Liver (tissue), 9 donors: ENCODE measurements around the gene KMT5B. TPM values are rescaled to one million over a fixed set of nuclear protein-coding genes. Genes with fewer than 3 reads are reported as not detected.

Experiments used
- DNase-seq: peaks from one replicate; pipeline ENCODE4 v3.0.0-alpha.2; 2017; ENCODE audit warnings: low spot score
- H3K27ac ChIP-seq, 2 donors: one replicate each; pipeline ENCODE4 v1.7.0; 2013; ENCODE audit warnings: inconsistent platforms in 2 of 2, low read length in 2 of 2, control low read depth in 1 of 2, low read depth in 1 of 2, mild to moderate bottlenecking in 1 of 2
- H3K27me3 ChIP-seq, 4 donors: one replicate each; pipeline versions ENCODE4 v1.6.1 to v1.7.0; 2013; ENCODE audit warnings: low read length in 3 of 4, inconsistent platforms in 1 of 4, mild to moderate bottlenecking in 1 of 4, moderate library complexity in 1 of 4; ENCODE audit not compliant: control insufficient read depth in 4 of 4, insufficient read depth in 4 of 4
- H3K36me3 ChIP-seq, 4 donors: one replicate each; pipeline versions ENCODE4 v1.6.1 to v1.7.0; 2013; ENCODE audit warnings: low read length in 3 of 4, mild to moderate bottlenecking in 3 of 4, low read depth in 1 of 4, moderate library complexity in 1 of 4; ENCODE audit not compliant: control insufficient read depth in 4 of 4, insufficient read depth in 3 of 4
- H3K4me1 ChIP-seq, 4 donors: one replicate each; pipeline versions ENCODE4 v1.6.1 to v1.7.0; 2013; ENCODE audit warnings: low read length in 3 of 4, mild to moderate bottlenecking in 3 of 4, moderate library complexity in 1 of 4; ENCODE audit not compliant: control insufficient read depth in 4 of 4, insufficient read depth in 4 of 4
- H3K4me3 ChIP-seq, 3 donors: one replicate each; pipeline versions ENCODE4 v1.6.1 to v1.7.0; 2013; ENCODE audit warnings: low read length in 3 of 3, control low read depth in 1 of 3, low read depth in 1 of 3, mild to moderate bottlenecking in 1 of 3
- H3K9ac ChIP-seq, 2 donors: one replicate each; pipeline ENCODE4 v1.7.0; 2013; ENCODE audit warnings: low read length in 2 of 2, mild to moderate bottlenecking in 2 of 2, moderate library complexity in 2 of 2, control low read depth in 1 of 2, low read depth in 1 of 2
- H3K9me3 ChIP-seq, 4 donors: one replicate each; pipeline versions ENCODE4 v1.6.1 to v1.7.0; 2013; ENCODE audit warnings: low read length in 3 of 4; ENCODE audit not compliant: control insufficient read depth in 4 of 4
- EGR1 ChIP-seq, 2 donors: IDR thresholded peaks; 2 replicates each; pipeline ENCODE4 v1.6.1; 2016 to 2018; ENCODE audit warnings: antibody characterized with exemption in 2 of 2, low read depth in 2 of 2
- FOXA1 ChIP-seq: IDR thresholded peaks from 2 replicates; pipeline ENCODE4 v1.6.1; 2016; ENCODE audit warnings: antibody characterized with exemption
- FOXA2 ChIP-seq: IDR thresholded peaks from 2 replicates; pipeline ENCODE4 v1.6.1; 2016; ENCODE audit warnings: antibody characterized with exemption
- GABPA ChIP-seq, 2 donors: IDR thresholded peaks in 1 of 2; conservative IDR thresholded peaks in 1 of 2; 2 replicates each; pipeline ENCODE4 v1.6.1; 2016; ENCODE audit warnings: antibody characterized with exemption in 2 of 2, mild to moderate bottlenecking in 1 of 2, moderate library complexity in 1 of 2
- HNF4A ChIP-seq, 2 donors: conservative IDR thresholded peaks; 2 replicates each; pipeline ENCODE4 v1.6.1; 2016; ENCODE audit warnings: antibody characterized with exemption in 2 of 2, mild to moderate bottlenecking in 2 of 2
- HNF4G ChIP-seq: IDR thresholded peaks from 2 replicates; pipeline ENCODE4 v1.6.1; 2016; ENCODE audit warnings: antibody characterized with exemption
- JUND ChIP-seq, 2 donors: IDR thresholded peaks; 2 replicates each; pipeline ENCODE4 v1.6.1; 2016; ENCODE audit warnings: antibody characterized with exemption in 2 of 2
- NR2F2 ChIP-seq: IDR thresholded peaks from 2 replicates; pipeline ENCODE4 v1.6.1; 2016; ENCODE audit warnings: antibody characterized with exemption
- RAD21 ChIP-seq, 2 donors: IDR thresholded peaks; 2 replicates each; pipeline ENCODE4 v1.6.1; 2016; ENCODE audit warnings: antibody characterized with exemption in 2 of 2, mild to moderate bottlenecking in 2 of 2
- RXRA ChIP-seq, 2 donors: IDR thresholded peaks; 2 replicates each; pipeline ENCODE4 v1.6.1; 2017 to 2018; ENCODE audit warnings: antibody characterized with exemption in 2 of 2, mild to moderate bottlenecking in 1 of 2
- SP1 ChIP-seq: IDR thresholded peaks from 2 replicates; pipeline ENCODE4 v1.6.1; 2018; ENCODE audit warnings: antibody characterized with exemption, mild to moderate bottlenecking
- TAF1 ChIP-seq: conservative IDR thresholded peaks from 2 replicates; pipeline ENCODE4 v1.6.1; 2016; ENCODE audit warnings: antibody characterized with exemption, mild to moderate bottlenecking
- YY1 ChIP-seq: IDR thresholded peaks from 2 replicates; pipeline ENCODE4 v1.6.1; 2016; ENCODE audit warnings: antibody characterized with exemption, mild to moderate bottlenecking
- WGBS: extraction: QIAGEN DNeasy Blood & Tissue Kit; methylation state at CpG from one replicate; pipeline ENCODE4 v1.1.7; 2013; 5-methylcytosine and 5-hydroxymethylcytosine counted together
- polyA plus RNA-seq, 2 donors: library from polyadenylated mRNA; stranded (reverse) in 1 of 2; unstranded in 1 of 2; fragments of 200-250 nt in 1 of 2; fragments of >200 nt in 1 of 2; fragmentation: Nextera tagmentation in 1 of 2; extraction: Ambion mirVana in 1 of 2; gene quantifications; one replicate each; pipeline versions ENCODE4 v1.2.1 to v1.2.3, GENCODE V29; 2013 to 2015
- total RNA-seq, 2 donors: library from RNA; depleted of rRNA; stranded (reverse); fragments of >200 nt; gene quantifications; one replicate each; pipeline ENCODE4 v1.2.3, GENCODE V29; 2014
- TF ChIP-seq, protein P1 (sequence below): IDR thresholded peaks from 2 replicates; pipeline ENCODE4 v1.6.1; 2016; ENCODE audit warnings: antibody characterized with exemption
- TF ChIP-seq, protein P2 (sequence below): fragments of 150-350 bp; IDR thresholded peaks from 2 replicates; pipeline ENCODE4 v1.5.1; 2017; ENCODE audit warnings: improper control_type of control experiment, low read depth, low read length; ENCODE audit not compliant: missing input control
- TF ChIP-seq, protein P3 (sequence below): IDR thresholded peaks from 2 replicates; pipeline ENCODE4 v1.6.1; 2016; ENCODE audit warnings: antibody characterized with exemption
- TF ChIP-seq, protein P4 (sequence below): IDR thresholded peaks from 2 replicates; pipeline ENCODE4 v1.6.1; 2016; ENCODE audit warnings: antibody characterized with exemption, mild to moderate bottlenecking
- donor health status: healthy.
- donor health status: healthy.
- donor health status: healthy.
- donor health status: healthy.
- donor health status: healthy.

The KMT5B gene
- total and polyA plus RNA-seq, 4 donors, result 8.7 to 33.8 (median 14.8) TPM

DNA sequence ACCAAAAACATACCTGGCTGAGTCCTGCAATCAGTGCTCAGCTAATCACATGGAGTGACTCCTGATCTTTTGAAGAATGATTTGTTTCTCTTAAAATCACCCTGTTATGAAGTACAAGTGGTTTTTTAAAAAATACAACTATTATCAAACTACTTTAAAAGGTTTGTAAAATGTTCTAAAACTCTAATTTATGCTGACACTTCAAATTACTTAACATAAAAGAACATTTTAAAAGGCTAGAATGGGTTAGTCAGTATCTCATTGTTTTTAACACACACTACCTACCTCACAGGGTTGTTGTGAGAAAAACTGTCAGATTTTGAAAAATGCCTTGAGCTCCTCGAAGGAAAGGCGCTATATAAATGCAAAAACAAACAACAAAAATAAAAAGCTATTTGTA is 33.2 kb downstream of the KMT5B start:
- no peak overlapping the region for H3K27ac ChIP-seq
- no peak overlapping the region for H3K9ac ChIP-seq
- TF ChIP-seq, protein P1, sequence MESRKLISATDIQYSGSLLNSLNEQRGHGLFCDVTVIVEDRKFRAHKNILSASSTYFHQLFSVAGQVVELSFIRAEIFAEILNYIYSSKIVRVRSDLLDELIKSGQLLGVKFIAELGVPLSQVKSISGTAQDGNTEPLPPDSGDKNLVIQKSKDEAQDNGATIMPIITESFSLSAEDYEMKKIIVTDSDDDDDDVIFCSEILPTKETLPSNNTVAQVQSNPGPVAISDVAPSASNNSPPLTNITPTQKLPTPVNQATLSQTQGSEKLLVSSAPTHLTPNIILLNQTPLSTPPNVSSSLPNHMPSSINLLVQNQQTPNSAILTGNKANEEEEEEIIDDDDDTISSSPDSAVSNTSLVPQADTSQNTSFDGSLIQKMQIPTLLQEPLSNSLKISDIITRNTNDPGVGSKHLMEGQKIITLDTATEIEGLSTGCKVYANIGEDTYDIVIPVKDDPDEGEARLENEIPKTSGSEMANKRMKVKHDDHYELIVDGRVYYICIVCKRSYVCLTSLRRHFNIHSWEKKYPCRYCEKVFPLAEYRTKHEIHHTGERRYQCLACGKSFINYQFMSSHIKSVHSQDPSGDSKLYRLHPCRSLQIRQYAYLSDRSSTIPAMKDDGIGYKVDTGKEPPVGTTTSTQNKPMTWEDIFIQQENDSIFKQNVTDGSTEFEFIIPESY, result no peak
- no peak for TF ChIP-seq SP1
- TF ChIP-seq FOXA1, result no peak
- no peak for TF ChIP-seq HNF4A (conservative IDR thresholded peaks at IDR 0.05)
- TF ChIP-seq RXRA (IDR thresholded peaks at IDR 0.05), result no peak
- no peak for TF ChIP-seq GABPA (IDR thresholded peaks at IDR 0.05 in 1 of 2, conservative IDR thresholded peaks at IDR 0.05 in 1 of 2)
- TF ChIP-seq, protein P2, sequence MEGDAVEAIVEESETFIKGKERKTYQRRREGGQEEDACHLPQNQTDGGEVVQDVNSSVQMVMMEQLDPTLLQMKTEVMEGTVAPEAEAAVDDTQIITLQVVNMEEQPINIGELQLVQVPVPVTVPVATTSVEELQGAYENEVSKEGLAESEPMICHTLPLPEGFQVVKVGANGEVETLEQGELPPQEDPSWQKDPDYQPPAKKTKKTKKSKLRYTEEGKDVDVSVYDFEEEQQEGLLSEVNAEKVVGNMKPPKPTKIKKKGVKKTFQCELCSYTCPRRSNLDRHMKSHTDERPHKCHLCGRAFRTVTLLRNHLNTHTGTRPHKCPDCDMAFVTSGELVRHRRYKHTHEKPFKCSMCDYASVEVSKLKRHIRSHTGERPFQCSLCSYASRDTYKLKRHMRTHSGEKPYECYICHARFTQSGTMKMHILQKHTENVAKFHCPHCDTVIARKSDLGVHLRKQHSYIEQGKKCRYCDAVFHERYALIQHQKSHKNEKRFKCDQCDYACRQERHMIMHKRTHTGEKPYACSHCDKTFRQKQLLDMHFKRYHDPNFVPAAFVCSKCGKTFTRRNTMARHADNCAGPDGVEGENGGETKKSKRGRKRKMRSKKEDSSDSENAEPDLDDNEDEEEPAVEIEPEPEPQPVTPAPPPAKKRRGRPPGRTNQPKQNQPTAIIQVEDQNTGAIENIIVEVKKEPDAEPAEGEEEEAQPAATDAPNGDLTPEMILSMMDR, result no peak
- TF ChIP-seq RAD21 (IDR thresholded peaks at IDR 0.05), result no peak
- TF ChIP-seq JUND (IDR thresholded peaks at IDR 0.05), result no peak
- no peak for TF ChIP-seq HNF4G
- no peak for TF ChIP-seq NR2F2
- no peak for TF ChIP-seq YY1
- no peak for TF ChIP-seq FOXA2
- TF ChIP-seq, protein P3, sequence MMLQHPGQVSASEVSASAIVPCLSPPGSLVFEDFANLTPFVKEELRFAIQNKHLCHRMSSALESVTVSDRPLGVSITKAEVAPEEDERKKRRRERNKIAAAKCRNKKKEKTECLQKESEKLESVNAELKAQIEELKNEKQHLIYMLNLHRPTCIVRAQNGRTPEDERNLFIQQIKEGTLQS, result no peak
- no peak for TF ChIP-seq EGR1 (IDR thresholded peaks at IDR 0.05; ENCODE audit: low read depth in 2 of 2)
- TF ChIP-seq TAF1, result no peak
- TF ChIP-seq, protein P4, sequence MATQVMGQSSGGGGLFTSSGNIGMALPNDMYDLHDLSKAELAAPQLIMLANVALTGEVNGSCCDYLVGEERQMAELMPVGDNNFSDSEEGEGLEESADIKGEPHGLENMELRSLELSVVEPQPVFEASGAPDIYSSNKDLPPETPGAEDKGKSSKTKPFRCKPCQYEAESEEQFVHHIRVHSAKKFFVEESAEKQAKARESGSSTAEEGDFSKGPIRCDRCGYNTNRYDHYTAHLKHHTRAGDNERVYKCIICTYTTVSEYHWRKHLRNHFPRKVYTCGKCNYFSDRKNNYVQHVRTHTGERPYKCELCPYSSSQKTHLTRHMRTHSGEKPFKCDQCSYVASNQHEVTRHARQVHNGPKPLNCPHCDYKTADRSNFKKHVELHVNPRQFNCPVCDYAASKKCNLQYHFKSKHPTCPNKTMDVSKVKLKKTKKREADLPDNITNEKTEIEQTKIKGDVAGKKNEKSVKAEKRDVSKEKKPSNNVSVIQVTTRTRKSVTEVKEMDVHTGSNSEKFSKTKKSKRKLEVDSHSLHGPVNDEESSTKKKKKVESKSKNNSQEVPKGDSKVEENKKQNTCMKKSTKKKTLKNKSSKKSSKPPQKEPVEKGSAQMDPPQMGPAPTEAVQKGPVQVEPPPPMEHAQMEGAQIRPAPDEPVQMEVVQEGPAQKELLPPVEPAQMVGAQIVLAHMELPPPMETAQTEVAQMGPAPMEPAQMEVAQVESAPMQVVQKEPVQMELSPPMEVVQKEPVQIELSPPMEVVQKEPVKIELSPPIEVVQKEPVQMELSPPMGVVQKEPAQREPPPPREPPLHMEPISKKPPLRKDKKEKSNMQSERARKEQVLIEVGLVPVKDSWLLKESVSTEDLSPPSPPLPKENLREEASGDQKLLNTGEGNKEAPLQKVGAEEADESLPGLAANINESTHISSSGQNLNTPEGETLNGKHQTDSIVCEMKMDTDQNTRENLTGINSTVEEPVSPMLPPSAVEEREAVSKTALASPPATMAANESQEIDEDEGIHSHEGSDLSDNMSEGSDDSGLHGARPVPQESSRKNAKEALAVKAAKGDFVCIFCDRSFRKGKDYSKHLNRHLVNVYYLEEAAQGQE, result no peak
- WGBS, result 94% methylated on average over 2 of the region's 2 CpGs
- peaks cover 8 to 33% (median 17%) of the 10 kb centered on the region in 4 donors for H3K36me3 ChIP-seq
- no peaks in the 10 kb centered on the region for H3K27me3 ChIP-seq
- no peaks in the 10 kb centered on the region for H3K4me1 ChIP-seq
- no peak overlapping the region for H3K4me3 ChIP-seq
- no peaks in the 10 kb centered on the region for H3K9me3 ChIP-seq
- no peak for DNase-seq

DNA sequence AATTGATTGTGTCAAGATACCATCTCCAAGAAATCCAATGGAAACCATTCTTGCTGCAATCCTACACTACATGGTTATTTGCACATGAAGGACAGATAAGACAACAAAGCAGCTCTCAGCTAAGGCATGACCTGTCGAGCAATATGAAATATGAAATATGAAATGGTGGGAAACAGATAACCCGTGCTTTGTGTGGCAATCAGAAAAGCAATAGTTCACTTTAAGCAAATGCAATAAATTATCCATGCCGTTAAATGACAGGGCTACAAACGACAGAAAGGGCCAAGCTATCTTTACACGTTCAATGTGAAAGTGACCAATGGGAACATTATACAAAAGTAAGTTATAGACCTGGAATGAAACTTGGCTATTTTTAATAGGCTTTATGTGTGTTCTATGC is 35.2 kb downstream of the KMT5B start:
- no peak for TF ChIP-seq JUND (IDR thresholded peaks at IDR 0.05)
- TF ChIP-seq, protein P4, result no peak
- TF ChIP-seq, protein P1, result no peak
- TF ChIP-seq FOXA1, result no peak
- Histone ChIP-seq H3K4me3 (no peak overlapping the region), H3K9me3 (no peaks in the 10 kb centered on the region), H3K27ac (no peak overlapping the region), H3K9ac (no peak overlapping the region), H3K36me3 (peaks cover 3 to 35% (median 15%) of the 10 kb centered on the region in 4 donors), H3K4me1 (peaks cover 0 to 5% (median 4%) of the 10 kb centered on the region in 4 donors), H3K27me3 (no peaks in the 10 kb centered on the region)
- DNase-seq, result no peak
- WGBS, result 89% methylated on average over 5 of the region's 5 CpGs
